Measurements from ENCODE around the gene MYEOV.

DNA sequence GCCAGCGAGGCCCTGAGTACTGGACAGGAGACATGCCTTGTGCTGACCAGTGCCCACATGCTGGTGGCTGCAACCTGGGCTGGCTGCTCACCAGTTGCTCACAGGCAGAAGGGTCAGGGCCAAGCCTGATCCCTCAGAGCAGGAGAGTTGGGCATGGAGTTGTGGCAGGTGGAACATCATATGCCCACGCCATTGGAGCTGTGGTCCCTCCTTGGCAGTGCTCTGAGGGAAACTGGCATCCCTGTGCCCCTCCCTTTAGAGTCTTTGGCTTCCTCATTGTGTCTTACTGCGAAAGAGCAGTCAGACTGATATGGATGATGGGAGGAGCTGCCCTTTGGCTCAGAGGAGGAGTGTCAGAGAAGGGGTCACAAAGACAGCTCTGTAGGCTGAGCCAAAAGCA lies 3.1 kb upstream of the MYEOV start:
- TF ChIP-seq, protein P1, sequence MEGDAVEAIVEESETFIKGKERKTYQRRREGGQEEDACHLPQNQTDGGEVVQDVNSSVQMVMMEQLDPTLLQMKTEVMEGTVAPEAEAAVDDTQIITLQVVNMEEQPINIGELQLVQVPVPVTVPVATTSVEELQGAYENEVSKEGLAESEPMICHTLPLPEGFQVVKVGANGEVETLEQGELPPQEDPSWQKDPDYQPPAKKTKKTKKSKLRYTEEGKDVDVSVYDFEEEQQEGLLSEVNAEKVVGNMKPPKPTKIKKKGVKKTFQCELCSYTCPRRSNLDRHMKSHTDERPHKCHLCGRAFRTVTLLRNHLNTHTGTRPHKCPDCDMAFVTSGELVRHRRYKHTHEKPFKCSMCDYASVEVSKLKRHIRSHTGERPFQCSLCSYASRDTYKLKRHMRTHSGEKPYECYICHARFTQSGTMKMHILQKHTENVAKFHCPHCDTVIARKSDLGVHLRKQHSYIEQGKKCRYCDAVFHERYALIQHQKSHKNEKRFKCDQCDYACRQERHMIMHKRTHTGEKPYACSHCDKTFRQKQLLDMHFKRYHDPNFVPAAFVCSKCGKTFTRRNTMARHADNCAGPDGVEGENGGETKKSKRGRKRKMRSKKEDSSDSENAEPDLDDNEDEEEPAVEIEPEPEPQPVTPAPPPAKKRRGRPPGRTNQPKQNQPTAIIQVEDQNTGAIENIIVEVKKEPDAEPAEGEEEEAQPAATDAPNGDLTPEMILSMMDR (tag by site-specific recombination; IDR thresholded peaks at IDR 0.05), result no peak
- TF ChIP-seq, protein P2, sequence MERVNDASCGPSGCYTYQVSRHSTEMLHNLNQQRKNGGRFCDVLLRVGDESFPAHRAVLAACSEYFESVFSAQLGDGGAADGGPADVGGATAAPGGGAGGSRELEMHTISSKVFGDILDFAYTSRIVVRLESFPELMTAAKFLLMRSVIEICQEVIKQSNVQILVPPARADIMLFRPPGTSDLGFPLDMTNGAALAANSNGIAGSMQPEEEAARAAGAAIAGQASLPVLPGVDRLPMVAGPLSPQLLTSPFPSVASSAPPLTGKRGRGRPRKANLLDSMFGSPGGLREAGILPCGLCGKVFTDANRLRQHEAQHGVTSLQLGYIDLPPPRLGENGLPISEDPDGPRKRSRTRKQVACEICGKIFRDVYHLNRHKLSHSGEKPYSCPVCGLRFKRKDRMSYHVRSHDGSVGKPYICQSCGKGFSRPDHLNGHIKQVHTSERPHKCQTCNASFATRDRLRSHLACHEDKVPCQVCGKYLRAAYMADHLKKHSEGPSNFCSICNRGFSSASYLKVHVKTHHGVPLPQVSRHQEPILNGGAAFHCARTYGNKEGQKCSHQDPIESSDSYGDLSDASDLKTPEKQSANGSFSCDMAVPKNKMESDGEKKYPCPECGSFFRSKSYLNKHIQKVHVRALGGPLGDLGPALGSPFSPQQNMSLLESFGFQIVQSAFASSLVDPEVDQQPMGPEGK (tag by site-specific recombination; IDR thresholded peaks at IDR 0.05), result no peak
- no peak for TF ChIP-seq ZNF830 (tag by site-specific recombination; IDR thresholded peaks at IDR 0.05; ENCODE audit: low read depth)
- TF ChIP-seq, protein P3, sequence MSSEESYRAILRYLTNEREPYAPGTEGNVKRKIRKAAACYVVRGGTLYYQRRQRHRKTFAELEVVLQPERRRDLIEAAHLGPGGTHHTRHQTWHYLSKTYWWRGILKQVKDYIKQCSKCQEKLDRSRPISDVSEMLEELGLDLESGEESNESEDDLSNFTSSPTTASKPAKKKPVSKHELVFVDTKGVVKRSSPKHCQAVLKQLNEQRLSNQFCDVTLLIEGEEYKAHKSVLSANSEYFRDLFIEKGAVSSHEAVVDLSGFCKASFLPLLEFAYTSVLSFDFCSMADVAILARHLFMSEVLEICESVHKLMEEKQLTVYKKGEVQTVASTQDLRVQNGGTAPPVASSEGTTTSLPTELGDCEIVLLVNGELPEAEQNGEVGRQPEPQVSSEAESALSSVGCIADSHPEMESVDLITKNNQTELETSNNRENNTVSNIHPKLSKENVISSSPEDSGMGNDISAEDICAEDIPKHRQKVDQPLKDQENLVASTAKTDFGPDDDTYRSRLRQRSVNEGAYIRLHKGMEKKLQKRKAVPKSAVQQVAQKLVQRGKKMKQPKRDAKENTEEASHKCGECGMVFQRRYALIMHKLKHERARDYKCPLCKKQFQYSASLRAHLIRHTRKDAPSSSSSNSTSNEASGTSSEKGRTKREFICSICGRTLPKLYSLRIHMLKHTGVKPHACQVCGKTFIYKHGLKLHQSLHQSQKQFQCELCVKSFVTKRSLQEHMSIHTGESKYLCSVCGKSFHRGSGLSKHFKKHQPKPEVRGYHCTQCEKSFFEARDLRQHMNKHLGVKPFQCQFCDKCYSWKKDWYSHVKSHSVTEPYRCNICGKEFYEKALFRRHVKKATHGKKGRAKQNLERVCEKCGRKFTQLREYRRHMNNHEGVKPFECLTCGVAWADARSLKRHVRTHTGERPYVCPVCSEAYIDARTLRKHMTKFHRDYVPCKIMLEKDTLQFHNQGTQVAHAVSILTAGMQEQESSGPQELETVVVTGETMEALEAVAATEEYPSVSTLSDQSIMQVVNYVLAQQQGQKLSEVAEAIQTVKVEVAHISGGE (tag by site-specific recombination; conservative IDR thresholded peaks at IDR 0.05; ENCODE audit: low read depth), result no peak
- TF ChIP-seq, protein P4, sequence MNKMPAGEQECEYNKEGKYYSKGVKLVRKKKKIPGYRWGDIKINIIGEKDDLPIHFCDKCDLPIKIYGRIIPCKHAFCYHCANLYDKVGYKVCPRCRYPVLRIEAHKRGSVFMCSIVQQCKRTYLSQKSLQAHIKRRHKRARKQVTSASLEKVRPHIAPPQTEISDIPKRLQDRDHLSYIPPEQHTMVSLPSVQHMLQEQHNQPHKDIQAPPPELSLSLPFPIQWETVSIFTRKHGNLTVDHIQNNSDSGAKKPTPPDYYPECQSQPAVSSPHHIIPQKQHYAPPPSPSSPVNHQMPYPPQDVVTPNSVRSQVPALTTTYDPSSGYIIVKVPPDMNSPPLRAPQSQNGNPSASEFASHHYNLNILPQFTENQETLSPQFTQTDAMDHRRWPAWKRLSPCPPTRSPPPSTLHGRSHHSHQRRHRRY (tag by site-specific recombination; IDR thresholded peaks at IDR 0.05), result no peak
- no peak for TF ChIP-seq ZNF707 (tag by site-specific recombination; IDR thresholded peaks at IDR 0.05)
- TF ChIP-seq SALL2 (tag by site-specific recombination; IDR thresholded peaks at IDR 0.05; ENCODE audit: borderline replicate concordance), result no peak
- TF ChIP-seq KLF9 (tag by site-specific recombination; IDR thresholded peaks at IDR 0.05; ENCODE audit: low read depth), result no peak
- TF ChIP-seq, protein P5, sequence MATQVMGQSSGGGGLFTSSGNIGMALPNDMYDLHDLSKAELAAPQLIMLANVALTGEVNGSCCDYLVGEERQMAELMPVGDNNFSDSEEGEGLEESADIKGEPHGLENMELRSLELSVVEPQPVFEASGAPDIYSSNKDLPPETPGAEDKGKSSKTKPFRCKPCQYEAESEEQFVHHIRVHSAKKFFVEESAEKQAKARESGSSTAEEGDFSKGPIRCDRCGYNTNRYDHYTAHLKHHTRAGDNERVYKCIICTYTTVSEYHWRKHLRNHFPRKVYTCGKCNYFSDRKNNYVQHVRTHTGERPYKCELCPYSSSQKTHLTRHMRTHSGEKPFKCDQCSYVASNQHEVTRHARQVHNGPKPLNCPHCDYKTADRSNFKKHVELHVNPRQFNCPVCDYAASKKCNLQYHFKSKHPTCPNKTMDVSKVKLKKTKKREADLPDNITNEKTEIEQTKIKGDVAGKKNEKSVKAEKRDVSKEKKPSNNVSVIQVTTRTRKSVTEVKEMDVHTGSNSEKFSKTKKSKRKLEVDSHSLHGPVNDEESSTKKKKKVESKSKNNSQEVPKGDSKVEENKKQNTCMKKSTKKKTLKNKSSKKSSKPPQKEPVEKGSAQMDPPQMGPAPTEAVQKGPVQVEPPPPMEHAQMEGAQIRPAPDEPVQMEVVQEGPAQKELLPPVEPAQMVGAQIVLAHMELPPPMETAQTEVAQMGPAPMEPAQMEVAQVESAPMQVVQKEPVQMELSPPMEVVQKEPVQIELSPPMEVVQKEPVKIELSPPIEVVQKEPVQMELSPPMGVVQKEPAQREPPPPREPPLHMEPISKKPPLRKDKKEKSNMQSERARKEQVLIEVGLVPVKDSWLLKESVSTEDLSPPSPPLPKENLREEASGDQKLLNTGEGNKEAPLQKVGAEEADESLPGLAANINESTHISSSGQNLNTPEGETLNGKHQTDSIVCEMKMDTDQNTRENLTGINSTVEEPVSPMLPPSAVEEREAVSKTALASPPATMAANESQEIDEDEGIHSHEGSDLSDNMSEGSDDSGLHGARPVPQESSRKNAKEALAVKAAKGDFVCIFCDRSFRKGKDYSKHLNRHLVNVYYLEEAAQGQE (tag by site-specific recombination; IDR thresholded peaks at IDR 0.05), result no peak
- TF ChIP-seq, protein P6, sequence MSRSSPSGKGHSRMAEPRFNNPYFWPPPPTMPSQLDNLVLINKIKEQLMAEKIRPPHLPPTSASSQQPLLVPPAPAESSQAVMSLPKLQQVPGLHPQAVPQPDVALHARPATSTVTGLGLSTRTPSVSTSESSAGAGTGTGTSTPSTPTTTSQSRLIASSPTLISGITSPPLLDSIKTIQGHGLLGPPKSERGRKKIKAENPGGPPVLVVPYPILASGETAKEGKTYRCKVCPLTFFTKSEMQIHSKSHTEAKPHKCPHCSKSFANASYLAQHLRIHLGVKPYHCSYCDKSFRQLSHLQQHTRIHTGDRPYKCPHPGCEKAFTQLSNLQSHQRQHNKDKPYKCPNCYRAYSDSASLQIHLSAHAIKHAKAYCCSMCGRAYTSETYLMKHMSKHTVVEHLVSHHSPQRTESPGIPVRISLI (tag by site-specific recombination; IDR thresholded peaks at IDR 0.05), result no peak
- TF ChIP-seq YY1 (tag by site-specific recombination; IDR thresholded peaks at IDR 0.05), result no peak
- no peak for TF ChIP-seq SP2 (tag by site-specific recombination; IDR thresholded peaks at IDR 0.05)

All from HEK293 (cell line).